Measurements from ENCODE around the gene KLHDC7B. TPM values are rescaled to one million over a fixed set of nuclear protein-coding genes. Genes with fewer than 3 reads are reported as not detected.

KLHDC7B gene
- total and polyA plus RNA-seq, 10 of the 15 experiments (the other 5 are each of a cell fraction or from before 2014, with no cell fraction given): 0.05 to 2.2 (median 0.93) TPM; not detected in 2

- Histone ChIP-seq H3K79me2 (ENCODE audit: control insufficient read depth, insufficient read depth, low read length) (peaks cover 17% of the 10 kb centered on the region), H4K20me1 (ENCODE audit: control insufficient read depth, insufficient read depth) (no peaks in the 10 kb centered on the region), H3K9ac (ENCODE audit: control insufficient read depth, insufficient read depth, low read length) (no peak overlapping the region), H3K36me3 (ENCODE audit: control insufficient read depth in 2 of 2, insufficient read depth in 2 of 2, low read length in 1 of 2) (peaks cover 4 to 8% of the 10 kb centered on the region in 2 experiments; a peak in 3 of 4 replicates), H3K27ac (ENCODE audit: control insufficient read depth, insufficient read depth) (no peak overlapping the region), H3K9me3 (replicated peaks; ENCODE audit: control insufficient read depth, insufficient read depth, low read length) (no peaks in the 10 kb centered on the region), H3K4me3 (no peak overlapping the region), H3K4me2 (ENCODE audit: control insufficient read depth, insufficient read depth) (no peak overlapping the region), H3K4me1 (ENCODE audit: control insufficient read depth, insufficient read depth, low read length) (peaks cover 4% of the 10 kb centered on the region), H2AFZ (ENCODE audit: control insufficient read depth, low read depth, low read length) (no peak overlapping the region), H3K27me3 (replicated peaks in 1 of 2; ENCODE audit: control insufficient read depth in 2 of 2, insufficient read depth in 2 of 2, low read length in 1 of 2) (no peaks in the 10 kb centered on the region)
- ChIA-PET POLR2A (no interaction called here), CTCF (interaction anchor here (0.5 kb wide), 1 partner anchor 52 kb away, joined by 3 read pairs; no protein-coding TSS in a partner anchor), RAD21 (ENCODE audit: unreplicated experiment) (no interaction called here), SMC1A (ENCODE audit: uncharacterized antibody, unreplicated experiment) (no interaction called here)
- ATAC-seq (no peak), DNase-seq (ENCODE audit: low read depth, low spot score) (no peak), FAIRE-seq (no peak)
- in situ Hi-C loops (cut with MboI) (no loop called here), intact Hi-C loops (cut with micrococcal nuclease; ENCODE audit: unreplicated experiment) (no loop called here)
- BruUV-seq (replicated peaks): no TSS peak
- 95% methylated on average over 16 of the region's 26 CpGs for WGBS (ENCODE audit: insufficient coverage, insufficient replicate concordance, low lambda C conversion rate, missing lambda C conversion rate)
- TF ChIP-seq CEBPB (IDR thresholded peaks at IDR 0.05; ENCODE audit: borderline replicate concordance in 1 of 2, low read depth in 2 of 2, low read length in 2 of 2) (no peak), CTCF (IDR thresholded peaks at IDR 0.05 in 2 of 3, conservative IDR thresholded peaks at IDR 0.05 in 1 of 3; ENCODE audit: control insufficient read depth in 2 of 3, extremely low read depth in 1 of 3, insufficient read depth in 1 of 3, low read depth in 3 of 3, low read length in 3 of 3) (peak in 1 of 3 experiments; percentile 14; a peak in 1 of 6 replicates)
Measured at GRCh38 chr22:50503475-50504145, 42.1 kb upstream of the KLHDC7B start.

All from GM12878 (cell line).